Measurements from ENCODE around the gene KCNJ12.

GRCh38 chr17:21355586-21355985 lies 20.6 kb upstream of the KCNJ12 start:
- TF ChIP-seq, protein P1, sequence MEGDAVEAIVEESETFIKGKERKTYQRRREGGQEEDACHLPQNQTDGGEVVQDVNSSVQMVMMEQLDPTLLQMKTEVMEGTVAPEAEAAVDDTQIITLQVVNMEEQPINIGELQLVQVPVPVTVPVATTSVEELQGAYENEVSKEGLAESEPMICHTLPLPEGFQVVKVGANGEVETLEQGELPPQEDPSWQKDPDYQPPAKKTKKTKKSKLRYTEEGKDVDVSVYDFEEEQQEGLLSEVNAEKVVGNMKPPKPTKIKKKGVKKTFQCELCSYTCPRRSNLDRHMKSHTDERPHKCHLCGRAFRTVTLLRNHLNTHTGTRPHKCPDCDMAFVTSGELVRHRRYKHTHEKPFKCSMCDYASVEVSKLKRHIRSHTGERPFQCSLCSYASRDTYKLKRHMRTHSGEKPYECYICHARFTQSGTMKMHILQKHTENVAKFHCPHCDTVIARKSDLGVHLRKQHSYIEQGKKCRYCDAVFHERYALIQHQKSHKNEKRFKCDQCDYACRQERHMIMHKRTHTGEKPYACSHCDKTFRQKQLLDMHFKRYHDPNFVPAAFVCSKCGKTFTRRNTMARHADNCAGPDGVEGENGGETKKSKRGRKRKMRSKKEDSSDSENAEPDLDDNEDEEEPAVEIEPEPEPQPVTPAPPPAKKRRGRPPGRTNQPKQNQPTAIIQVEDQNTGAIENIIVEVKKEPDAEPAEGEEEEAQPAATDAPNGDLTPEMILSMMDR (conservative IDR thresholded peaks at IDR 0.05 in 1 of 2, IDR thresholded peaks at IDR 0.05 in 1 of 2; ENCODE audit: extremely low read depth in 1 of 2, insufficient read depth in 1 of 2, low read depth in 1 of 2, low read length in 2 of 2), result no peak
- no peak for TF ChIP-seq EZH2 (IDR thresholded peaks at IDR 0.05; ENCODE audit: borderline replicate concordance, low read length)
